Lower leg skin (tissue), 3 donors: ENCODE data around the gene NMT2.

ENCODE experiments used
- CTCF ChIP-seq, 3 donors: fragments of 450-650 bp; IDR thresholded peaks; one replicate each; pipeline ENCODE4 v1.5.1; 2016; ENCODE audit warnings: antibody characterized with exemption in 3 of 3, mild to moderate bottlenecking in 3 of 3, moderate library complexity in 2 of 3
- POLR2A ChIP-seq, 2 donors: fragments of 450-650 bp; IDR thresholded peaks; one replicate each; pipeline ENCODE4 v1.6.1; 2016 to 2017; ENCODE audit warnings: antibody characterized with exemption in 2 of 2, mild to moderate bottlenecking in 1 of 2, moderate library complexity in 1 of 2

- TF ChIP-seq CTCF (IDR thresholded peaks at IDR 0.05) = no peak
- no peak for TF ChIP-seq POLR2A (IDR thresholded peaks at IDR 0.05)
Observed at GRCh38 chr10:15181576-15182156, 13.2 kb upstream of the NMT2 start.
